Measurements from ENCODE around the gene C15orf62.

The C15orf62 gene

GRCh38 chr15:40743921-40744814 lies 25.6 kb upstream of the C15orf62 start (continued):
- TF ChIP-seq ZNF146 (tag by site-specific recombination; IDR thresholded peaks at IDR 0.05) = no peak
- no peak for TF ChIP-seq ZNF629 (tag by site-specific recombination; IDR thresholded peaks at IDR 0.05)
- no peak for TF ChIP-seq ZNF335 (tag by site-specific recombination; conservative IDR thresholded peaks at IDR 0.05)
- TF ChIP-seq ZNF707 (tag by site-specific recombination; IDR thresholded peaks at IDR 0.05) = no peak
- TF ChIP-seq PRDM10 (tag by site-specific recombination; IDR thresholded peaks at IDR 0.05) = peak; percentile 53; the same call in 1 of the 2 replicates
- no peak for TF ChIP-seq ZNF214 (tag by site-specific recombination; IDR thresholded peaks at IDR 0.05; ENCODE audit: borderline replicate concordance)
- TF ChIP-seq ZNF514 (tag by site-specific recombination; IDR thresholded peaks at IDR 0.05) = no peak

- CTCF ChIA-PET = interaction anchor here (0.7 to 3.2 kb wide), 4 partner anchors 38 to 119 kb away, joined by 3 to 15 read pairs (median 4); no protein-coding TSS in a partner anchor
- Histone ChIP-seq H3K36me3 (ENCODE audit: control insufficient read depth in 2 of 2, insufficient read depth in 1 of 2, low read length in 2 of 2) (peaks cover 9 to 63% of the 10 kb centered on the region in 2 experiments; a peak in 2 of 3 replicates), H3K4me3 (ENCODE audit: low read depth, low read length) (no peak overlapping the region), H3K27ac (ENCODE audit: extremely low read depth, low read depth, low read length) (no peak overlapping the region), H3K4me1 (ENCODE audit: control insufficient read depth, insufficient read depth, low read length) (no peaks in the 10 kb centered on the region), H3K9me3 (ENCODE audit: control insufficient read depth, insufficient read depth, low read depth, low read length) (no peaks in the 10 kb centered on the region)
- POLR2A ChIA-PET = interaction anchor here (0.6 kb wide), 2 partner anchors 10 to 54 kb away, joined by 3 to 6 read pairs; no protein-coding TSS in a partner anchor
- TF ChIP-seq ZBTB17 (tag by site-specific recombination; IDR thresholded peaks at IDR 0.05) (peak; percentile 78), GLIS2 (tag by site-specific recombination; IDR thresholded peaks at IDR 0.05) (no peak)
Measured at GRCh38 chr15:40744815-40745152, 25.0 kb upstream of the C15orf62 start.

GRCh38 chr15:40746916-40747418 lies 22.8 kb upstream of the C15orf62 start:
- Histone ChIP-seq H3K4me3 (ENCODE audit: low read depth, low read length) (no peak overlapping the region), H3K27ac (ENCODE audit: extremely low read depth, low read depth, low read length) (no peak overlapping the region), H3K36me3 (ENCODE audit: control insufficient read depth in 2 of 2, insufficient read depth in 1 of 2, low read length in 2 of 2) (peaks cover 9 to 61% of the 10 kb centered on the region in 2 experiments; a peak in 2 of 3 replicates), H3K4me1 (ENCODE audit: control insufficient read depth, insufficient read depth, low read length) (no peaks in the 10 kb centered on the region), H3K9me3 (ENCODE audit: control insufficient read depth, insufficient read depth, low read depth, low read length) (no peaks in the 10 kb centered on the region)
- POLR2A ChIA-PET = interaction anchor here (0.7 to 0.8 kb wide), 3 partner anchors 53 to 227 kb away, joined by 3 to 5 read pairs (median 4); no protein-coding TSS in a partner anchor
- CTCF ChIA-PET = interaction anchor here (0.5 to 3.2 kb wide), 13 partner anchors 10 to 248 kb away, joined by 3 to 16 read pairs (median 4); partner anchors contain the start of gene SPINT1
- no peak for TF ChIP-seq ZNF132 (tag by site-specific recombination; IDR thresholded peaks at IDR 0.05; ENCODE audit: borderline replicate concordance)
- TF ChIP-seq ZNF24 (tag by site-specific recombination; IDR thresholded peaks at IDR 0.05) = no peak
- TF ChIP-seq SP2 (tag by site-specific recombination; IDR thresholded peaks at IDR 0.05) = peak; percentile 43; the same call in 1 of the 2 replicates
- peak; percentile 59; the same call in 1 of the 2 replicates for TF ChIP-seq ZIC2 (tag by site-specific recombination; IDR thresholded peaks at IDR 0.05)
- TF ChIP-seq ZNF114 (tag by site-specific recombination; IDR thresholded peaks at IDR 0.05) = no peak
- 0 out of 2 replicates have a peak, but pooled peaks have one; percentile 31 for TF ChIP-seq ZEB2 (tag by site-specific recombination; IDR thresholded peaks at IDR 0.05)
- TF ChIP-seq HOXA7 (CRISPR knock-in tag; IDR thresholded peaks at IDR 0.05; ENCODE audit: borderline replicate concordance) = no peak
- peak; percentile 46; the same call in 1 of the 2 replicates for TF ChIP-seq GLIS1 (tag by site-specific recombination; IDR thresholded peaks at IDR 0.05)
- peak; percentile 61 for TF ChIP-seq ZBTB48 (tag by site-specific recombination; IDR thresholded peaks at IDR 0.05)
- peak; percentile 52; the same call in 1 of the 2 replicates for TF ChIP-seq ZNF10 (tag by site-specific recombination; IDR thresholded peaks at IDR 0.05)
- no peak for TF ChIP-seq ZBTB49 (tag by site-specific recombination; IDR thresholded peaks at IDR 0.05; ENCODE audit: low read depth)
- TF ChIP-seq ZBTB6 (tag by site-specific recombination; IDR thresholded peaks at IDR 0.05) = peak; percentile 61
- TF ChIP-seq ZNF623 (tag by site-specific recombination; IDR thresholded peaks at IDR 0.05) = no peak
- TF ChIP-seq ZBTB8A (tag by site-specific recombination; IDR thresholded peaks at IDR 0.05) = peak; percentile 10; the same call in 1 of the 2 replicates
- TF ChIP-seq ZNF324 (tag by site-specific recombination; IDR thresholded peaks at IDR 0.05) = 0 out of 2 replicates have a peak, but pooled peaks have one; percentile 22
- TF ChIP-seq ZBTB20 (tag by site-specific recombination; IDR thresholded peaks at IDR 0.05) = peak; percentile 98
- TF ChIP-seq ZNF654 (tag by site-specific recombination; IDR thresholded peaks at IDR 0.05; ENCODE audit: low read depth) = no peak

Measured in HEK293 (cell line).